Spleen (tissue), 11 donors: ENCODE measurements around the gene THBS4. TPM values are rescaled to one million over a fixed set of nuclear protein-coding genes. Genes with fewer than 3 reads are reported as not detected.

Experiments
- DNase-seq: peaks from one replicate; pipeline ENCODE4 v3.0.0-alpha.2; 2020
- H3K27ac ChIP-seq, 8 donors: fragments of 200-600 bp; sonication (generic) in 7 of 8; 1 replicate in 4 of 8; 2 replicates in 4 of 8; pipeline versions ENCODE4 v1.5.0 to v1.8.0; 2016 to 2021; ENCODE audit warnings: inconsistent platforms in 4 of 8, mild to moderate bottlenecking in 4 of 8, moderate library complexity in 1 of 8
- H3K27me3 ChIP-seq, 7 donors: fragments of 200-600 bp; sonication (generic) in 6 of 7; replicated peaks in 1 of 7; 1 replicate in 4 of 7; 2 replicates in 3 of 7; pipeline versions ENCODE4 v1.5.0 to v1.8.0; 2016 to 2021; ENCODE audit warnings: inconsistent platforms in 3 of 7, mild to moderate bottlenecking in 1 of 7
- H3K36me3 ChIP-seq, 6 donors: fragments of 200-600 bp; sonication (generic) in 5 of 6; 1 replicate in 4 of 6; 2 replicates in 2 of 6; pipeline versions ENCODE4 v1.5.0 to v1.8.0; 2016 to 2021; ENCODE audit warnings: inconsistent platforms in 2 of 6
- H3K4me1 ChIP-seq, 6 donors: fragments of 200-600 bp; sonication (generic) in 5 of 6; 1 replicate in 3 of 6; 2 replicates in 3 of 6; pipeline versions ENCODE4 v1.5.0 to v1.8.0; 2016 to 2021; ENCODE audit warnings: inconsistent platforms in 3 of 6
- H3K4me3 ChIP-seq, 8 donors: fragments of 200-600 bp; sonication (generic) in 7 of 8; 1 replicate in 4 of 8; 2 replicates in 4 of 8; pipeline versions ENCODE4 v1.5.0 to v1.8.0; 2016 to 2021; ENCODE audit warnings: inconsistent platforms in 4 of 8, mild to moderate bottlenecking in 4 of 8, moderate library complexity in 2 of 8
- H3K9me3 ChIP-seq, 8 donors: fragments of 200-600 bp; sonication (generic) in 7 of 8; 1 replicate in 4 of 8; 2 replicates in 4 of 8; pipeline versions ENCODE4 v1.5.0 to v1.8.0; 2016 to 2021; ENCODE audit warnings: inconsistent platforms in 4 of 8
- CTCF ChIP-seq, 11 experiments: fragments of 200-600 bp in 7 of 11; fragments of 450-650 bp in 4 of 11; sonication (generic) in 4 of 11; IDR thresholded peaks in 8 of 11; conservative IDR thresholded peaks in 3 of 11; 1 replicate in 7 of 11; 2 replicates in 4 of 11; pipeline versions ENCODE4 v1.4.0 to v1.8.0; 2016 to 2021; ENCODE audit warnings: antibody characterized with exemption in 11 of 11, inconsistent platforms in 4 of 11, mild to moderate bottlenecking in 1 of 11
- POLR2A ChIP-seq, 3 donors: fragments of 450-650 bp; IDR thresholded peaks; one replicate each; pipeline ENCODE4 v1.5.1; 2017; ENCODE audit warnings: antibody characterized with exemption in 3 of 3, mild to moderate bottlenecking in 1 of 3
- POLR2AphosphoS5 ChIP-seq, 3 donors: sonication (generic); formaldehyde crosslinking; IDR thresholded peaks; one replicate each; pipeline ENCODE4 v1.5.1; 2017; ENCODE audit warnings: antibody characterized with exemption in 3 of 3
- WGBS, 5 donors: extraction: QIAGEN DNeasy Blood & Tissue Kit in 3 of 5; methylation state at CpG; one replicate each; pipeline versions ENCODE4 v1.1.5 to v1.1.7; 2013 to 2018; 5-methylcytosine and 5-hydroxymethylcytosine counted together
- intact Hi-C: fragments of 100-400 bp; cut with DNase I; formaldehyde crosslinking; loops from one replicate; pipeline ENCODE4 v1.15.0; 2023; ENCODE audit warnings: low total_unique reads
- polyA plus RNA-seq, 3 donors: library from polyadenylated mRNA; stranded (reverse); fragments of 200-250 nt; gene quantifications; one replicate each; pipeline ENCODE4 v1.2.1, GENCODE V29; 2013
- total RNA-seq, 7 donors: library from RNA; depleted of rRNA in 3 of 7; stranded (reverse); fragments of >200 nt in 3 of 7; fragmentation: NEBNext Ultra II Directional in 4 of 7; extraction: Animal tissue kit (Norgen Biotek cat#: 25700) in 4 of 7; gene quantifications; one replicate each; pipeline versions ENCODE4 v1.1.0 to v1.2.1, GENCODE V29; 2016 to 2021
- donor health status: healthy with polysubstance abuse.
- donor health status: DM: no; HTN: no; CAD: no; lungs with moderate emphysema.
- donor health status: DM: no; HTN: no; CAD: no.
- donor health status: Bipolar disorder and iron deficiency.
- donor health status: healthy.
- donor health status: DM: no; HTN: no; CAD: no.
- donor health status: DM: yes; HTN: yes; CAD: no.

Gene THBS4
- total and polyA plus RNA-seq, 10 donors, result 0.34 to 1.1 (median 0.68) TPM

GRCh38 chr5:80077051-80077714 is 42.0 kb downstream of the THBS4 start:
- H3K27me3 ChIP-seq, result no peaks in the 10 kb centered on the region
- 65 to 82% (median 79%) methylated on average over 3 of the region's 3 CpGs for WGBS, 5 donors
- no peak overlapping the region for H3K27ac ChIP-seq
- no peak for DNase-seq
- intact Hi-C loops, result no loop called here
- TF ChIP-seq CTCF (IDR thresholded peaks at IDR 0.05 in 8 of 11, conservative IDR thresholded peaks at IDR 0.05 in 3 of 11) (no peak), POLR2AphosphoS5 (IDR thresholded peaks at IDR 0.05) (no peak), POLR2A (IDR thresholded peaks at IDR 0.05) (no peak)
- H3K9me3 ChIP-seq, result no peaks in the 10 kb centered on the region
- H3K4me3 ChIP-seq, result no peak overlapping the region
- no peaks in the 10 kb centered on the region for H3K4me1 ChIP-seq
- H3K36me3 ChIP-seq, result peaks cover 0 to 6% (median 0%) of the 10 kb centered on the region in 6 donors

GRCh38 chr5:80078921-80079320 is 43.8 kb downstream of the THBS4 start:
- intact Hi-C loops, result no loop called here
- DNase-seq, result no peak
- Histone ChIP-seq H3K27me3 (no peaks in the 10 kb centered on the region), H3K9me3 (no peaks in the 10 kb centered on the region), H3K36me3 (peaks cover 0 to 6% (median 0%) of the 10 kb centered on the region in 6 donors), H3K4me1 (peaks cover 4 to 13% (median 12%) of the 10 kb centered on the region in 6 donors), H3K27ac (no peak overlapping the region), H3K4me3 (no peak overlapping the region)
- WGBS, 5 donors, result 87 to 95% (median 92%) methylated on average over 4 of the region's 4 CpGs
- TF ChIP-seq POLR2A (IDR thresholded peaks at IDR 0.05) (no peak), POLR2AphosphoS5 (IDR thresholded peaks at IDR 0.05) (no peak), CTCF (IDR thresholded peaks at IDR 0.05 in 8 of 11, conservative IDR thresholded peaks at IDR 0.05 in 3 of 11) (no peak)

GRCh38 chr5:80082281-80082680 is 47.1 kb downstream of the THBS4 start:
- DNase-seq, result no peak
- no peaks in the 10 kb centered on the region for H3K27me3 ChIP-seq
- peaks cover 4 to 13% (median 12%) of the 10 kb centered on the region in 6 donors for H3K4me1 ChIP-seq
- H3K4me3 ChIP-seq, result no peak overlapping the region
- intact Hi-C loops, result loop anchor here (5.0 to 10.0 kb wide), 3 partner anchors 157 to 520 kb away; no protein-coding TSS in a partner anchor
- no peaks in the 10 kb centered on the region for H3K9me3 ChIP-seq
- H3K36me3 ChIP-seq, result peaks cover 0 to 6% (median 0%) of the 10 kb centered on the region in 6 donors
- TF ChIP-seq POLR2A (IDR thresholded peaks at IDR 0.05), result no peak
- TF ChIP-seq POLR2AphosphoS5 (IDR thresholded peaks at IDR 0.05), result no peak
- TF ChIP-seq CTCF (IDR thresholded peaks at IDR 0.05 in 8 of 11, conservative IDR thresholded peaks at IDR 0.05 in 3 of 11), result no peak
- 94 to 97% (median 95%) methylated on average over 15 of the region's 15 CpGs for WGBS, 5 donors
- H3K27ac ChIP-seq, result peak overlapping the region in 1 of 8 donors; percentile 39

GRCh38 chr5:80082731-80083100 is 47.6 kb downstream of the THBS4 start:
- Histone ChIP-seq H3K4me1 (peaks cover 4 to 13% (median 12%) of the 10 kb centered on the region in 6 donors), H3K27ac (peak overlapping the region in 4 of 8 donors; percentile 39 to 53 (median 52)), H3K4me3 (peak overlapping the region in 7 of 8 donors; percentile 4 to 53 (median 15)), H3K27me3 (no peaks in the 10 kb centered on the region), H3K9me3 (no peaks in the 10 kb centered on the region), H3K36me3 (peaks cover 0 to 6% (median 0%) of the 10 kb centered on the region in 6 donors)
- WGBS, 5 donors, result 3 to 14% (median 9%) methylated on average over 12 to 16 of the region's 16 CpGs
- peak in 10 of 11 experiments; percentile 17 to 83 (median 68) for TF ChIP-seq CTCF (IDR thresholded peaks at IDR 0.05 in 8 of 11, conservative IDR thresholded peaks at IDR 0.05 in 3 of 11)
- peak in 1 of 3 donors; percentile 18 for TF ChIP-seq POLR2AphosphoS5 (IDR thresholded peaks at IDR 0.05)
- no peak for TF ChIP-seq POLR2A (IDR thresholded peaks at IDR 0.05)
- DNase-seq, result peak; percentile 87
- intact Hi-C loops, result loop anchor here (5.0 to 10.0 kb wide), 3 partner anchors 158 to 520 kb away; no protein-coding TSS in a partner anchor
